Activated T-cell treated with anti-CD3 and anti-CD28 coated beads for 4 hours (primary cell): ENCODE data around the gene COL11A2.

Experiments
- DNase-seq: peaks from one replicate; pipeline ENCODE4 v3.0.0-alpha.2; 2020

COL11A2 gene

DNA sequence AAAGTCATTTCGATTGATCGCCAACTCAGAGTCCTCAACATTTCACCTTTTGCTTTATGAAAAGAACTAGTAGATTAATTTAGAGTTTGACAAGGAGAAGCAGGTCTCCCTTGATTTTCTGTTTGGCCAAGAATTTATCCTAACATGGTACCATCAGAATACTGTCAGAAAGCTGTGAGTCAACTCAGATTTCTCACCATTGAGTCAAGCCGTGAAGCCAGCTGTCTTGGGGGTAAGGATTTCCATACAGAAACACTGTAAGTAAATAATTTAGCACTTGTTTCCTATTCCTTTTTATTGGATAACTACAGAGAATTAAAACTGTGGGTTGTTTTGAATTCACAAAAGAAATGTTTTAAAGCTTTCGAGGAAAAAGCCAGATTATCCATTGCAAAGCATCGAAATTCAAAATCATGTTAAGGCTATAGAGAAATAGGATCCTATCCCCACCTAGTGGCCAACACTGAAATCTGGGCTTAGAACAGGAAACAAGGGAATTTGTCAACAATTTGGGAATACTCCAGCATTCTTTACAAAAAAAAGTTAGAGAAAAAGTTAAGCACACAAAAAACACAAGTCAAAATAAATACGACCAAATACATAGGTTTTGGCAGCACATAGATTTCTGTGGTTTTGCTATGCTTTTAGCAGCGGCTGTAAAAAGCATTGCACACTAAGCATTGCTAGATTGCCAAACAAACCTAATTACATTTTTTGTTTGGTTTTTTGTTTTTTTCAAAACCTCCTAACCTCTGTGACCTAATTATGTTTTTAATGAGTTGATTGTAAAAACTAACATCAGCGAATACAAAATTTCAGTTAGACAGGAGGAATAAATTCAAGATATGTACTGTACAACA is 44.2 kb downstream of the COL11A2 start:
- no peak for DNase-seq

DNA sequence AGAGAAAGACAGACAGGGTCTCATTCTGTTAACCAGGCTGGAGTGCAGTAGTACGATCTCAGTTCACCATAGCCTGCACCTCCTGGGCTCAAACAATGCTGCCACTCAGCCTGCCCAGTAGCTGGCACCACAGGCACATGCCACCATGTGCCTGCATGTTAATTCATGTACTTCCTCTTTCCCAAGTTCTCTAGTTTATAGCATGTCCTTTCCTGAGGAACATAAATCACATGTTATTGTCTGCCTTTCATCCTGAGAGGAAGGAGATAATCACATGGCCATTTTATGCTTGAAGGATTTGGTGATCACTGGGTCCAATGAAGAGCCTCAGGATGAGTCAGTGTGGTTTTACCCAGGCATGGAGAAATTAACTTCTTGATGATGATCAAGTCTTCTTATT is 47.9 kb downstream of the COL11A2 start:
- no peak for DNase-seq

DNA sequence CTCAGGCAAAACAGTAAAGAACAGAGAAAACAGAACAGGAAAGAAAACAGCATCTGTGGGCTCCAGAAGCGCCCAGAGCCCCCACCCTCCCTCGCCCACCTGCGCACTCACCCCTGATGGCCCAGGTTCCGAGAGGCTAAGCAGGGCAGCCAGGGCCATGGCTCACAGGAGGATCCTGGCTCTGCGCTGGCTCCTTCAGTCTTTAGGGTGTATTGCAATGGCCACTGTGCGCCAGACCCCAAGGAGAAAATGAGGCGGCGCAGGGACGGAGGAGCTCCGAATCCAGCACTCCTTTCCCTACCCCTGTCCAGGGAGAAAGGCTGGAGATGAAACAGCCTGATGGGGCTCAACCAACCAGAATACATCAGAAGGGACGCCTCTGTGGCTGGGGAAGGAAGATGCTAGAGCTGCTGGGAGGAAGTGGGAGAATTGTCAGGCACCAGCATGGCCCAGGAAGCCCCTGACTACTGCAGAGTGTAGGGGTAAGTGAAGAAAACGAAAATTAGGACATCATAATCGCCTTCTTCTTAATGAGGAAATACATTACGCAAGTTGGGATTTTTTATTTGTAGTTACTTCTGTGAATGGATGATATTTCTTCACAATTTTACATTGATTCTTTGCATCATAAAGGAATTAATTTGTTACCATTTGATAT is 49.0 kb downstream of the COL11A2 start:
- no peak for DNase-seq

DNA sequence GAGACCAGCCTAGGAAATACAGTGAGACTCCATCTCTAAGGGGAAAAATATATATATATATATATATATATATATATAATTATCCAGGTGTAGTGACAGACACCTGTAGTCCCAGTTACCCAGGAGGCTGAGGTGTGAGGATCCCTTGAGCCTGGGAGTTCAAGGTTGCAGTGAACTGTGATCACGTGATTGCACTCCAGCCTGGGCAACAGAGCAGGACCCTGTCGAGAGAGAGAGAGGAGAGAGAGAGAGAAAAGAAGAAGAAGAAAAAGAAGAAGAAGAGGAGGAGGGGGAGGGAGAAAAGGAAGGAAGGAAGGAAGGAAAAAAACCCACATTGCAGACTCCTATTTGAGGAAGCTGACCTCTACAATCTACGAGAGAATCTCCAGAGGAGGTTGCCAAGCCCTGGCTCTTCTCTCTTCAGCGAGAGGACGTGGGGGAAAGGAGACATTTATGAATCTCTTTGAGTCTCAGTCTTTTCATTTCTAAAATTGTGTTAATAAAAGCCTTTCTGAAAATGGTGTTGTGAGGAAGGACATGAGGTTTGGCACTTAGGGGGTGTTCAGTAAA is 49.7 kb downstream of the COL11A2 start:
- no peak for DNase-seq

DNA sequence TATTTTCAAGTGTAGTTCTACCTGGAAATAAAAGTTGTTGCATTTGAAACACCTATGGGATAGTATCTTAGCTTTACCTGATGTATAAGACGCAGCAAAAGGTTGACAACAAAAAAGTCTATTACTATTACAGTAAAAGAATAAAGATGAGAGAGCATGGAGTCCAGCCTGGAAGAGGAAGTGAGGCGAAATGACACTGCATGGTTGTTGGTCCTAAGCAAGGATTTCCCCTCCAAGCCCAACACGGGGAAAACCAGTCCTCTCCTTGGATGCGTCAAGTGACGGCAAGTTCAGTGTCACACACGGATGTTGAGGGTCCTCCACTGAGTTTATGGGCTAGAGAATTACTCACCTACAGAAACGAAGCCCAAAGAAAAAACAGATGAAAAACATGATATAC is 51.7 kb downstream of the COL11A2 start:
- DNase-seq, result no peak

DNA sequence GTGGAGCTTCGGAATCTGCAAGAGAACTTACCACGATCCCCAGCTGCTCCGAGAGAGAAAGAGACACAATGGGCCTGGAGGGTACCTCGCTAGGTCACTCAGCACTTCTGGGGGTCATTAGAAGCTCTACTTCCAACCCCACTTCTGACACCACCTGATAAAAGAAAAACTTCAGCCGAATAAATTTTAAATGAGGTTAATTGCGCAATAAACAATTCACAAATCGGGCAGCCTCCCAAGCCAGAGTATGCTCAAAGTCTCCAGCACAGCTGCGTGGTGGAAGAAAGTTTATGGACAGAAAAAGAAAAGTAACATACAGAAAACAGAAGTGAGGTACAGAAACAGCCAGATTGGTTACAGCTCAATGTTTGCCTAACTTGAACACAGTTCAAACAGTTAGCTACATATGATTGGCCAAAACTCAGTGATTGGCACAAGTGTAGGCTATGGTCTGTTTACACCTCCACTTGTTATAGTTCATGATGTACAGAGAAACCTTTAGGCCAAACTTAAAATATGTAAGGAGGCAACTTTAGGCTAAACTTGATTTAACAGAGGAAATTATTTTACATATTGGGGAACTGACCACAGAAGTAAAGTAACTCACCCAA is 52.6 kb downstream of the COL11A2 start:
- no peak for DNase-seq

DNA sequence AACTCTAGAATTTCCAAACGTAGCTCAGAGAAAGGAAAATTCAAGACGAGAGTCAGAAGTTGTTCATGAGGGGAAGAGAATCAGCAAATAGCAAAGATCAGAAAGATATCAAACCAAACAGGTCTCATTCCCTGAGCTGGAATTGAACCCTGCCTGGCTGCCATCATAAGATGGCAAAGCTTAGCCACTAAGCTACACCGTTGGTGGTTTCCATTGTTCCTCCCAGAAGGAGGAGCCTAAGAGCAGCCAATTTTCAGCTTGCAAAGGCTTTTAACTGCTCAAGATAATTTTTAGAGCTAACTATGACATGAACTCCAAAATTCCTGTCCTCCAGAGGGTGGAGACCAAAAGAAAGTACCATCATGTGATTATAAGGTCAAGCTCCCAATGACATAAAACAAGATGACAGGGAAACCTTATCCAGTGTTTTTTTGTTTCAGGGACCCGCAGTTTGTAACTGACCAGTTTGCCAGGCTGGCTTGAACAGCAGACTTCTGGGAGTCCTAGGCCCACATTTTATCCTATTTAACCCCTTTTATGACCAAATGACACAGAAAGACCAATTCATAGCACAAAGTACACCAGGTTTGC is 55.9 kb downstream of the COL11A2 start:
- no peak for DNase-seq

DNA sequence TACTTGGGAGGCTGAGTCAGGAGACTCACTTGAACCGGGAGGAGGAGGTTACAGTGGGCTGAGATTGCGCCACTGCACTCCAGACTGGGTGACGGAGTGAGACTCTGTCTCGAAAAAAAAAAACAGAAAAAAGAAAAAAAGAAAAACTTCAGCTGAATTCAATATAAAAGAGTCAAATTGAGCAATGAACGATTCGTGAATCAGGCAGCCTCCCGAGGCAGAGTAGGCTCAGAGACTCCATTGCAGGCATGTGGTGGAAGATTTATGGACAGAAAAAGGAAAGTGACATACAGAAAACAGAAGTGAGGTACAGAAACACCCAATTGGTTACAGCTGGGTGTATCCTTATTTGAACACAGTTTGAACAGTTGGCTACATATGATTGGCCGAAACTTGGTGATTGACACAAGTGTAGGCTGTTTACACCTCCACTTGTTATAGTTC is 60.2 kb downstream of the COL11A2 start:
- DNase-seq, result no peak

DNA sequence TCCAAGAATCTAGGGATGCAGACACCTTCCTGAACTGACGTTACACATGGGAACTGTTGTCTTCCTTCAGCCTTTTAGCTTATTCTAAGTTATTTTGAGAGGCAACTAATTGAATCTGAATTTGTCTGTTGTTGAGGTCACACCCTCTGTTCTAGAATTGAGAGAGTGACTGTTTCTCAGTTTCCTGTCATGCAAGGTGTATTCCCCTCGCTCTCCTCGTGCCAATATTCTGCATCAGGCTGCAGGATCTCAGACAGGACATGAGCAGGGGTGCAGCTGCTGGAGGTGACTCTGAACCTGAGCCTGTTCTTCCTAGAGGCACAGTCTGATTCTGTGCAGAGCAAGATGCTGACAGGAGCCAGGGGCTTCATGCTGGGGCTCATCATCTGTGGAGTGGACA is 63.9 kb downstream of the COL11A2 start:
- no peak for DNase-seq

DNA sequence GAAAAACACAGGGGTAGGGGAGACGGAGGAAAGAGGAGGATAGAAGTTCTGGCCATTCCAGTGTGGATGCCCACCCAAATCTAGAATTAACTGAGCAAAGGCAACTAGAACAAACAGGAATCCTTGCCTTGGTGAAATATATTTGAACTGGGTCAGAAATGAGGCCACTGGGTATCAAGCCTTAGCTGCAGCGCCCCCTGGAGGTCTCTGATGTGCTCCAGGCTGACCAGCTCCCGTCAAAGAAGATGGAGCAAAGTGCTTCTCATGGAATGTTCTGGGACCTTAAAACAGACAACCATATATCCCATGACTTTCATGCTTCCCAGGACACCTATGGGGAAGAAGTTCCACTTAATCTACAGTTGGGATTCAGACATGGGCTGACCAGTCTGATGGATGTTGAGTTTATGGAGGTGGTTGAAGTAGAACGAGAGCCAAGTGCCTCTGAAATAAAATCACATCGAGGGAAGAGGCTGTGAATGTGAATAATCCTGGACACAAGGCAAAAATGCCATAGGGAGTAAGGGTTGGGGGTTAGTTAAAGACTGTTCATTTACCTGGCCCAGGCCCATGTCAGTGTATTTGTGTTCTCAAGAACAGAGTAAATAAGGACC is 66.1 kb downstream of the COL11A2 start:
- peak; percentile 48 for DNase-seq

DNA sequence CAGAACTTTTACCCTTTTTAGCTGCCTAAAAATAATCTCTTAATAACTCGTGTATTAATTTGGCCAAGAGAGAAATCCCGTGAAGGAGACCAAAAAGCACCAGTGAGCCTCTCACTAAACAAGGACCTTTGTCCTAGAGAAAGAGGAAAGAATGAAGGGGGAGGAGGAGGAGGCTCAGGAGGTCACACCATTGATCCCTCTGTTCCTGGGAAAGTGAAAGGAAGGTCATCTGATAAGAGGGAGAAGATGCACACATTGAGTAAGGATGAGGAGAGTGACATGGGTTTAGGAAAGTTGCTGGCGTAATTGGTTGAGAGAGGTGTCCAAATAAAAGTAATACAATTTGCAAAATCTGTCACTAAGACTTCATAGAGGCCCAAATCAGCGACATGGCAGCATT is 67.3 kb downstream of the COL11A2 start:
- no peak for DNase-seq

DNA sequence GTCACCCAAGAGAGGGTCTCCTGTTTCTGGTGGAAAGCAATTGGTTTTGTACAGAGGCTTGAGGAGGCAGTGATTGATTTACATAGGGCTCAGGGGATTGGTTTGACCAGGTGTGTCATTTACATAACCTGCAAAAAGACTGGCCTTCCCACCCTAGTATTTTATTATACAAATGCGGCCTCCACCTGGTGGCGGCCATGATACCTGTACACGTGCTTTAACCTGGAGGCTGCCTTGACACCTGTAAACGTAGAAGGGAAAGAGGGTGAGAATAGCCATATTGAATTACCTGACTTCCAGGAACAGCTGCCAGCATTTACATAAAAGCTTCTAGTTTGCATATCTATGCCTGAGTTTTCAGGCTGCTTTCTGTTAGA is 67.8 kb downstream of the COL11A2 start:
- DNase-seq, result no peak

DNA sequence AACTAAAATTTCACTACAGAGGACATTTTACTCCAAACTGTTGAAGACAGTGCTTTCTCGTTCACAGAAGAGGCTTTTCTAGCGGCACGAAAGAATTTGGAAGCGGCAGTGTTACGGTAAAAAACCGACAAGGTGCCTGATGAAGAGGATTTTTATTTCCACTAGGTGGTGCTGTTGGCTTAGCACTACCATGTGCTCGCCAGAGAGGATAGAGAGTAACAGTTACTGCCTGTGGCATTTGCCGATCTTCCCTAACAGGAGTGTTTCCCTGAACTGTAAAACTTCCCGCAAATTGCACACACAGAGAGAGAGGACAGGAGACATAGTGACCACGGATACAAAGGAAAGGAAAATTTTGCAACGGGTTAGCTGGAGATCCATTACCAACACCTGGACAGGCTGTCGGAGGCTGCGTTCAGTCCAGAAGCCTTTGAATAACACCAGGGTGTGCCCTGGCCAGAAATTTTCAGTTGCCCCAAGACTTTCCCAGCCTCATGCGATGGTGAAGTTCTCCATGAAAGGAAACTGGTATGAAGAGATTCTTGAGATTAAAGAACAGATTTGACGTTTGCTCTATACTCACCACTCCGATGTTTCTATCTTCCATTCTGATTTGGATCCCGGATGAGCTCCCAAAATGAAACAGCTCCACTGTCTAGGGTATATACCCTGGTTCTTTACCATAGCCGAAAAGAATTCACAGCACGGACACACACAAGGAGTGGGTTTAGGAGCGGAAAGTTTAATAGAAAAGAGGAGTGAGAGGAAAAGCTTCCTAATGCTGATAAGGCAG is 68.3 kb downstream of the COL11A2 start:
- DNase-seq, result no peak

DNA sequence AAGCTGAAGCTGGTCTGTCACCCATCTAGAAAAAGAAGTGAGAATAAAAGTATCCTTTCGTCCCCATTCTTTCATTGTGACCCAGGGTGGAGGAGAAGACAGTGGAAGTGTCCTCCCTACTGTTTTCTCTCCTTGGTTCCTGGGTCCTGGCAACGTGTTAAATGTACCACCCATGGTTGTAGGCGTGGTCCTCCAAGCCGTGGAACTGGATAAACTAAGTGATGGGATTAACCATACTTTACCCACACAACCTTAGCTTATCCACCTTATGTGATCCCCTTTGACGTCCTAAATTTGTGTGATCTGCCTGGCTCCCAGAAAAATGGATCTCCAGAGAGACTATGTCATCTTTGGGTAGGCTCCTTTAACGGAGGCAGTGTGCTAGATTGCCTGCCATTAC is 69.1 kb downstream of the COL11A2 start:
- DNase-seq, result no peak

DNA sequence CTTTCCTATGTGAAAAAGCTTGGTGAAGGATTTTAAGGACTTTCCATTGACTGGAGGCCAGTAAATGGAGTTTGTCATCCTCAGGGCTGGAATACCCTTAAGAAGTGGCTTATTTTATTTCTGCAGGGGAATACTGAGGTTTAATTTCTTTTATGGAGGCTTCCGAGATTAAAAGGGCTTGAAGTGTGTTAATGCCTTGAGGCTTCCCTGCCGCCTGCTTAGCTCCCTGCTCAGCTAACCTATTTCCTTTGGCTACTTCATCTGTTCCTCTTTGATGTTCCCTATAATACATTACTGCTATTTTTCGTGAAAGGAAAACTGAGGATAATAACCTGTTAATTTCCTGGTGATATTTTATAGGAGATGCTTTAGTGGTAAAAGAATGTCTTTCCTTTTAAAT is 72.3 kb downstream of the COL11A2 start:
- DNase-seq, result no peak

DNA sequence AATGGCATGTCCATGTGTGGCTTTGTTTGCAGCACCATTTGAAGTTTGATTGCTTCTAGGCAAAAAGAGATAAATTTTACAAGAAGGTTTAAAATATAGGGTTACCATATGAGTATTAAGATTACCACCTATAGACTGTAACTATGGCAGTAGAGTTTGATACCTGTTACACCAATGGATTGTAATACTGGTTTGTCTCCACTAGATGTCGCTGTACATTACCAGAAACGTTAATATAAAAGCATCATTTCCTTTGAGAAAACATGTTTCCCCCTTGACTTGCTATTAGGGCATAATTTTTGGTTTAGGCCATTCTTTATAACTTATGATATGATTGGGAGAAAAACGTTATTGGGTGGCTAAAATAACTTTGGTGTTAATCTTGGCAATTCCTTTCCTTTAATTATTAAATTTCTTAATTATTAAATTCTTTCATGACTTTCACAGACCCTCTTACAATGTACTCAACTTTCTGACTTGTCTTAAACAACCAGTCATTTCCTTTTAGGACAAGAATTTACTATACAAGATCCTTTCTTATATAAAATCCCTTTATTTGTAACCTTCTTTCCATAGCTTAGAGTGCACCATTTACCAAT is 73.6 kb downstream of the COL11A2 start:
- no peak for DNase-seq

DNA sequence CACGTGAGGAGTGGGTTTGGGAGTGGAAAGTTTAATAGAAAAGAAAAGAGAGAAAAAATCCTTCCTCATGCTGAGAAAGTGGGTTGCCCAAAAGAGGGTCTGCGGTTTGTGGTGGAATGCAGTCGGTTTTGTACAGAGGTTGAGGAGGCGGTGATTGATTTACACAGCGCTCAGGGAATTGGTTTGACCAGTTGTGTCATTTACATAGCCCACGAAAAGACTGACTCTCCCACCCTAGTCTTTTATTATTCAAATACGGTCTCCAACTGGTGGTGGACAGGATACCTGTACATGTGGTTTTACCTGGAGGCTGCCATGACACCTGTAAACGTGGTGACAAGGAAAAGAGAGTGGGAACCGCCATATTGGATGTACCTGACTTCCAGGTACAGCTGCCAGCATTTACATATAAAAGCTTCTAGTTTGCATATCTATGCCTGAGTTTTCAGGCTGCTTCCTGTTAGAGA is 74.4 kb downstream of the COL11A2 start:
- no peak for DNase-seq

DNA sequence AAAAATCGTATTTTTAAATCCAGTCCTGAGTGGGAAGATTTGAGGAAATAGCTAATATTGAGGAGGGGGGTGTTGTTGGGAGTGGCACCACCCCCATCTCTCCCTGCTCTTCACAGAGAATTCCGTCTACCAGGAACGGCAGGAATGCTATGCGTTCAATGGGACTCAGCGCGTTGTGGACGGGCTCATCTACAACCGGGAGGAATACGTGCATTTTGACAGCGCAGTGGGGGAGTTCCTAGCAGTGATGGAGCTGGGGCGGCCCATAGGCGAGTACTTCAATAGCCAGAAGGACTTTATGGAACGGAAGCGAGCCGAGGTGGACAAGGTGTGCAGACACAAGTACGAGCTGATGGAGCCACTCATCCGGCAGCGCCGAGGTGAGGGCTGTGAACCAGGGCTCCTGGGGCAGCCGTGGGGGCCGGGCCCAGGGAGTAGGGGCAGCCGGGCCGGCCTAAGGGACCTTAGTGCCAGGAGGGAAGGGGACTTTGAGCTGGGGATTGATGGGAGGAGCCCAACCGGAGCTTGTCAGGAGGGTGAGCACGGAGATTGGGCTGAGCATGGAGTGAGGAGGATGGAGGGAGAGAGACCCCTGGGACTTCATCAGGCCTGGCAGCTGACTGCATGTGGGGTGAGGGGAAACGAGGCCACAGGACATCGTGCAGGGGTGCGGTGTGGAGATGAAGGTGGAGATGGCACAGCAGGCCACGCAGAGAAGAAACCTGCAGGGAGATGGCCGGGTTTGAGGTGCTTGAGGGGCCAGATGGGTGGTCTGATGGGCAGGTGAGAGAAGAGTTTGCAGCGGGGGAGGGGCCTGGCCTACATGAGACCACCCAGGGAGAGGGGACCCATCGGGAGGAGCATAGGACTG is 75.2 kb downstream of the COL11A2 start:
- no peak for DNase-seq

DNA sequence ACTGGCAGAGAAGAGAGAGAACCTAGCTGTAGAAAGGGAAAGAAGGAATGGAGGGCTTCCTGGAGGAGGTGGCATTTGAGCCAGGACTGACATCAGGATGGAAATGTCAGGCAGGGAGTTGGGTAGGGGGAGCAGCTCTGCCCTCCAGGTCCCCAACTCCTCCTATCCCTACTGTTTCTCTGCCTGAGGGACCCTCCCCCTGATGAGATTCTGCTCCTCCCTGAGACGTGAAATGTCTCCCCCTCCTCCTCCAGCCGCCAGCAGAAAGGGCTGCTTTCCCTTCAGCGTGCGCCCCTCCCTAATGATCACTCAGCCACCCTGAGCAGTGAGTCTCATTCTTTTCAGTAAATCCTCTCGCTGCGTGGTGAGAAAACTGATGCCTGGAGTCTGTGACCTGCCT is 75.8 kb downstream of the COL11A2 start:
- DNase-seq, result no peak

DNA sequence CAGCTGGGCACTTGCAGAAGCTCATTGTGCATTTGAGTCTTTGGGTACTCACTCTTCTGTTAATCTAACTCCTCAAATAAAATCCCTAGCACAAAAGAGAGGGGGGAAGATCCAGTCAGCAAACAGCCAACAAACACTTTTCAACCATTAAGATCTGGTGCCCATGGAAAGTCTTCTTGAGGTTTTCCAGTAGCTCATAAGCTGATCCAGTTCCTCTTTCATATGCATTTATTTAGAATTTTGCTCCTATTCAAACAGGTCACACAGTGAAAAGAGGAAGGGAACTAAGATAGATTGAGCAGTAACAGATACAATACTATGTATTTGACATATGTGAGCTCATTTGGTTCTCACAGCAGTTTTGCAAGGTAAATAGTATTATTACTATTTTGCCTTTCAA is 77.9 kb downstream of the COL11A2 start:
- no peak for DNase-seq

DNA sequence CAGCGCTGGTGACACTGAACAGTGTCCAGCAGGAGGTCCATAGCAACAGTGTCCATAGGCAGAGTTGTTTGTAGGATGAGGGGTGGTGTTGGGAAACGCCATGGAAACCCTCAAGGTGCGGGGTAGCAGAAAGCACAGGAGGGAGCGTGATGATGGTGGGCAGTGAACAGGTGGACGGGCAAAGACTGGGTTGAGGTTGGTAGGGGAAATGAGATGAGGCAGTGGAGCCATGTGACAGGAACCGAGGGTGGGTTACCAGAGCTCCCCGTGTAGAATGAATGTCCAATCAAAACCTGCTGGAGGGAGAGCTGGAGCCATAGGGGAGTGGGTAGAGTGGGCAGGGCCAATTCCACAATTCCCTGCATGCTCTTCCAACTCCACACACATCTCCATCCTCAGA is 78.5 kb downstream of the COL11A2 start:
- DNase-seq, result no peak
